Epidermal melanocyte (primary cell): ENCODE data around the gene DDC.
"Not testable (repeated sequence)": the region's sequence is repeated elsewhere in the genome, so short reads cannot be mapped to it uniquely, and the experiment has no call there.

Experiments used
- DNase-seq: peaks from one replicate; pipeline ENCODE4 v3.0.0; 2011; ENCODE audit warnings: low spot score; ENCODE audit not compliant: insufficient read length

Gene DDC

DNA sequence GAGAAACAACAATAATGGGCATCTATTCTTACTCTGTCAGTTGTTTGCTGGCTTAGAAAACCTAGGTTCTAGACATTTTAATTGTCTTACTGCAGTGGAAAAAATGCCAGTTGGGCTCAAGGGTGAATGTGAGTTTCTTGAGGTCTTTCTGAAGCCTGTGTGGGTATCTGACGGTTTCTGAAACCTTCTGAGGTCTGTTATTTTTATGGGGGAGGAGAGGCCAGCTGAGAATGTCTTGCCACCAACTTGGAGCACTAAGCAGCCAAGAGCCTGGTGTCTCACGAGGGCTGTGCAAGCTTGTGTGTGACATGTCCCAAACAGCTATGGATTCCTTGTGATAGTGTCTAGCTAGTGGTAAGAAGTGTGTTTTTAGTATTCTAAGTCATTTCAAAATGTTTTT is 24.2 kb upstream of the DDC start:
- no peak for DNase-seq

DNA sequence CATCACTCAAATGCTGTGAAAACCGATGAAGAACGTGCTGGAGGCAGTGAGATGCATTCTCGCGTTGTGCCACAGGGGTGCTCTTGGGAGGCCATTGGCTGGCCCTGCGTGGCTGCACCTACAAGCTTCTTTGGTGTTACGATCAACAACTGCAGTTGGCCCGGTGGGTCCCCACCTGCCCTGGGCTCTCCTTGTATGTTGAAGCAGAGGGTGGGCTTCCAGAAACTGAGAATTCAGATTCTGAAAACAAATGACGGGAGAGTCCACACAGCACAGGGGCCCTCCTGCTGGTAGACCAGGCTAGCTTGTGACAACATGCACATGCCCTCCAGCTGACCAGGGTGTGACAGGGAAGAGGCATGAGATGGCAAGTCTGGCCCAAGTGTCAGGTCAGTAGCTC is 23.7 kb upstream of the DDC start:
- no peak for DNase-seq

DNA sequence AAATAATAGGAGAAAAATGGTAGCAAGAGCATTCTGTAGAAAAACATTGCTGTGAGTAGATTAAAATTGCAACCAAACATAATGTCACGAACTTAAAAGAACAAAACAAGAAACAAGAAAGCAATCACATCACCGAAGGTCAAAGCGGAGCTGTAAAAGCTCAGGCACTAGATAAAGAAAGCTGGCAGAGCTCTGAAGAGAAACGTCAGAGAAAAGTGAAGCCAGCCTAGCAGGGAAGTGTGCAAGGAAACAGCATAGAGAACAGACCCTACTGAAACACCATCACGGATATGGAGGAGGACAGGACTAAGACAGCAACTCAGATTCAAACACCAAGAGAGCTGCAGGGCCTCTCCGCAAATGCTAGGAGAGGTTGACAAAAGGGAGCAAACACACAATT is 22.5 kb upstream of the DDC start:
- no peak for DNase-seq

GRCh38 chr7:50584793-50585408 is 19.7 kb upstream of the DDC start:
- no peak for DNase-seq

DNA sequence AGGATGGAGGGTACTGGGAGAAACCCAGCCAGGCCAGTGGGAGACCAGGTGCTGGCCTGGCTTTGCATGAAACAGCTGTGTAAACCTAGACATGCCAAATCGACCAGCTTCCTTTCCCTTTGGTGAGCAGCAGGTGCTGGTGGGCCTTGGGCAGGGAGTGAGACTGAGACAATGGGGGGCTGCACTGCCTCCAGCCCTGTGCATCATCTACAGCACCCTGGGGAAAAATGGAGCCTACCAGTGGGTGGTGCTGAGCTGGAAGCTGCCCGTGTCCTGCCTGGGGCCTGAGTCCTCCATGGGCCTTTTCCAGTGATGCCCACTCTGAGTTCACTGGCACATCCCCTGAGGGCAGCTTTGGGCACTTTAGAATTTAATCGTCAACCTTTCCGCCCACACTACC is 19.2 kb upstream of the DDC start:
- no peak for DNase-seq

GRCh38 chr7:50583295-50583694 is 18.1 kb upstream of the DDC start:
- not testable (repeated sequence) for DNase-seq

DNA sequence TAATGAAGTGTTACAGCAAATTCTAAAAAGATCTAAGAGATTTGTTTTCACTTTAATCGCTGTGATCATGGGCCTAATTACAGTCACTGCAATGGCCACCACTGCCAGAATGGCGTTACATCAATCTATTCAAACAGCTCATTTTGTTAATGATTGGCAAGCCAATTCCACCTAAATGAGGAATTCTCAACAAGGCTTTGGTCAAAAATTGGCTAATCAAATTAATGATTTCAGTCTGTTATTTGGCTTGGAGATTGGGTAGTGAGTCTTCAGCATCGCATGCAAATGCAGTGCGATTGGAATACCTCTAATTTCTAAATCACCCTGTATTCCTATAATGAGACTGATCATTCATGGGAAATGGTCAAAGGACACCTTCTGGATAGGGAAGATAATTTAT is 17.1 kb upstream of the DDC start:
- not testable (repeated sequence) for DNase-seq

- DNase-seq: not testable (repeated sequence)
Measured at GRCh38 chr7:50580666-50581065, 15.5 kb upstream of the DDC start.

DNA sequence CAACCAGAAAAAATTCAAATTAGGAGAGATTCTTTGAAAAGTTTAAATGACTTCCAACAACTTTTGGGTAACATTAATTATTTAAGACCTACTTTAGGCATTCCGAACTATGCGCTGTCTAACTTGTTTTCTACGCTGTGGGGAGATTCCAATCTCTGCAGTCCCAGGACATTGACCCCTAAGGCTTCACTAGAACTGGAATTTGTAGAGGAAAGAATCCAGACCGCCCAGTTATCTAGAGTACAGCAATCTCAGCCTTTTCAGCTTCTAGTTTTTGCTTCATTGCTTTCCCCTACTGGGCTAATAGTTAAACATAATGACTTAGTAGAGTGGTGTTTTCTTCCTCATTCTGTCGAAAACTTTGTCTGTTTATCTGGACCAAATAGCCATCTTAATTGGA is 14.9 kb upstream of the DDC start:
- DNase-seq: no peak

GRCh38 chr7:50578105-50578504 is 12.9 kb upstream of the DDC start:
- DNase-seq: not testable (repeated sequence)

- DNase-seq: no peak
Measured at GRCh38 chr7:50577569-50577968, 12.4 kb upstream of the DDC start.

DNA sequence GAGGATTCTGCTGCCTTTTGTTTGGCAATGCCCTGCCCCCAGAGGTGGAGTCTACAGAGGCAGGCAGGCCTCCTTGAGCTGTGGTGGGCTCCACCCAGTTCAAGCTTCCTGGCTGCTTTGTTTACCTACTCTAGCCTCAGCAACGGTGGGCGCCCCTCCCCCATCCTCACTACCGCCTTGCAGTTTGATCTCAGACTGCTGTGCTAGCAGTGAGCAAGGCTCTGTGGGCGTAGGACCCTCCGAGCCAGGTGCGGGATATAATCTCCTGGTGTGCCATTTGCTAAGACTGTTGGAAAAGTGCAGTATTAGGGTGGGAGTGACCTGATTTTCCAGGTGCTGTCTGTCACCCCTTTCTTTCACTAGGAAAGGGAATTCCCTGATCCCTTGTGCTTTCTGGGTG is 11.2 kb upstream of the DDC start:
- not testable (repeated sequence) for DNase-seq

- no peak for DNase-seq
Measured at GRCh38 chr7:50567715-50568261, 2.6 kb upstream of the DDC start.

GRCh38 chr7:50565977-50566376 is 772 bp upstream of the DDC start:
- no peak for DNase-seq

GRCh38 chr7:50565559-50565916 is 333 bp upstream of the DDC start:
- no peak for DNase-seq

- DNase-seq: no peak
Measured at GRCh38 chr7:50564171-50564570, 1.0 kb downstream of the DDC start.

DNA sequence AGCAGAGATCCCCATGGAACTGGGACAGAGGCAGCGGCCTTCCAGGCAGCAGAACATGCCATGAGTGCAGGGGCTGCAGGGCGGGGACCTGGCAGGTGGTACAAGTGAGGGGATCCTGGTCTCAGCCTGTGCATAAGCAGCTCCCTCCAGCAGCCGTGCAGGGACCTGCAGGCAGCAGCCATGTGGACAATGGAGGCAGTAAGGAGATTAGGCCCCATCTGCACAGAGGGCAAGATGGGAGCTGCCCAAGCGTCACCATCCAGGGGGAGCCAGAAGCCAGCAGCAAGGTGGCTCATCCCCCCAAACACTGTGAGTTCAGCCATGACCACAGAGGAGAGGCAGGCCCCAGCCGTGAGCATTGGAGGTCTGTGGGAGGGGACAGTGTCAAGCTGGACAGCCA is 3.1 kb downstream of the DDC start:
- DNase-seq: no peak

DNA sequence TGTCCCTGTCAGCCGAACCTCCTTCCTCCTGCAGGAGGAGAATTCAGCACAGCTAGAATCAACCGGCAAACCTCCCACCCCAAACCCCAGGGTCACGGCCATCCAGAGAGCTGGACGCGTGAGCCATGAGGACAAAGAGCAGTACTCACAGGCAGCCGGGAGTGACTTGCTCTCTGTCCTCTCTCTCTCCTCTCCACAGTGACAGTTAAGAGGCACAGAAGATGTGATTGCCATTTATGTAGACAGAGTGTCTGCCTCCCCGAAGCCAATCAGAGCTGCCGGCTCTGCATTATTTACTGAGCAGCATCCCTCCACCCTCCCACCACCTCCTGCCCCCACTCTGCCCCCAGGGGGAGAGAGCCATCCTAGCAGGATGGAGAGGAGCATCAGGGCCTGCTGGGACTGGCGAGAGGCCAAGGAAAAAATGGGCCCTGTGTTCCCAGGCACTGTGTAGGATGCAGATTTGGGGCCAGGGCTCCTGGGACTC is 4.3 kb downstream of the DDC start:
- no peak for DNase-seq

GRCh38 chr7:50559881-50560280 is 5.3 kb downstream of the DDC start:
- DNase-seq: no peak

DNA sequence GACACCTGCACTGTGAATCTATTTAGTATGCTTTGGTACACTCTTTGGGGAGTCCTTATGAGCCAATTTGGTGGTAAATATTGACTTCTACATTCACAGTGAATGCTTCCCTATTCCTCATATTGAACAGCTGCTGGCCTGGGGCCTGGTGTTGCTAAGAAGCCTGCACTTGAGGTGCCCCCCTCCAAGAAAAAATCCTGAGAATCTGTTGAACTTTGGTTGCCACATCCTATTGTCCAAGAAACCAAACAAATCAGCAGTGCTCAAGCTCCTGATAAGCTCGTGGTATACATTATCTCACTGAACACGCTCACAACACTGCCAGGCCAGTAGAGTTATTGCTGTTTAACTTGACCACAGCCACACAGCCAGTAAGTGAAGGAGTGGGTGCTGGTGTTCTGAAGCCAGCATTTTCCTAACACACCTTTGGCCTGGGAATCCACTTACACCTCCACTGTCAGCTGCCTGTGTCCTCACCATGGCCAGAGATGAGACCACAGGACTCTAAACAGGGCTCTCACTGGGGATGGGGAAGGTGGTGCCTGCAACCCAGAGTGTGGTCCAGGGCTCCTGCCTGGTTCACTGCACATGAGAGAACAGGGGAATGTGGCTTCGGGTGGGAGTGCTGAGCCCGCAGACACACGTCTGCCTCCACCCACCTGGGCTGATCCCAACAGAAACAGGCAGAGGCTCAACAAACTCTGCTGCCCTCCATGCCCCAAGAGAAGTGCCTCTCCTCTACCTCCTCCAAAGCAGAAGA is 6.7 kb downstream of the DDC start:
- no peak for DNase-seq

GRCh38 chr7:50557099-50557498 is 8.1 kb downstream of the DDC start:
- no peak for DNase-seq

DNA sequence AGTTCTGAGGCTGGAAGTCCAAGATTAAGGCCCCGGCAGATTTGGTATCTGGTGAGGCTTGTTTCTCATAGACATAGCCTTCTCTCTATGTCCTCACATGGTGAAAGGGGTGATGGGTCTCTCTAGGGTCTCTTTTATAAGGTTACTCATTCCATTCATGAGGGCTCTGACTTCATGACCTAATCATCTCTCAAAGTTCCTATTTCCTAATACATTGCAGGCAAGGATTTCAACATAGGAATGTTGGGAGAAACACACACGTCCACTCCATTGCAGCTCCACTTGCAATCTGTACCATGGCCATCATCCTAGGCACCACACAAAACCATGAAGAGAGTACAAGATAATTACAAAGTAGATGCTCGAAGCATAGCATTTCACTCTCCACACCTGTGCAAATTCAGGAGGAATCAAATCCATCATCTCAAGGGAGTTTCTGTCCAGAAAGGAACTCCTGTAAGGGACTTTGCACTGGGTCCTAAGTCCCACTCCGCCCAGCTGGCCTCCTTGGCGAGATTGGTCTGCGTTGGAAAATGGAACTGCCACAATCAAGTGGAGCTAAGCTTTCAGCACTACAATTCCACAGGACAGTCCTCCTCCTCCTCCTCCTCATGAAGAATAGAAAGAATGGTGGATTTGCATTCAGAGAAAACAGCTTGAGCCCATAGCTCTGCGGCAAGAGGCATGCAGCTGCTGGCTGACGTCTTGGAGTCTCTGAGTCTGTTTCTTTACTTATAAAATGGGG is 8.8 kb downstream of the DDC start:
- no peak for DNase-seq
